Fibroblast of the aortic adventitia (primary cell): ENCODE data around the gene PPDPF. TPM values are rescaled to one million over a fixed set of nuclear protein-coding genes. Genes with fewer than 3 reads are reported as not detected.
"Not testable (repeated sequence)": the region's sequence is repeated elsewhere in the genome, so short reads cannot be mapped to it uniquely, and the experiment has no call there.

Experiments used
- DNase-seq: peaks from one replicate; pipeline ENCODE4 v3.0.0-alpha.2; 2010; ENCODE audit warnings: low read depth
- H3K4me3 ChIP-seq: 2 replicates; pipeline ENCODE4 v1.5.1; 2011; ENCODE audit warnings: low read depth, mild to moderate bottlenecking, control low read depth, low read length, moderate library complexity
- CTCF ChIP-seq: IDR thresholded peaks from 2 replicates; pipeline ENCODE4 v1.5.1; 2011; ENCODE audit warnings: mild to moderate bottlenecking, low read length, control low read depth, inconsistent platforms; ENCODE audit not compliant: insufficient read depth
- total RNA-seq: library from RNA; depleted of rRNA; stranded (reverse); fragments of >200 nt; gene quantifications from 2 replicates; pipeline ENCODE4 v1.2.3, GENCODE V29; 2012; ENCODE audit warnings: low replicate concordance

PPDPF gene
- total RNA-seq, 1 donor, result 97.0 TPM

- no peak for TF ChIP-seq CTCF
- H3K4me3 ChIP-seq, result no peak overlapping the region
- DNase-seq, result no peak
These were observed 49.9 kb downstream of the PPDPF start for GRCh38 chr20:63570281-63571086.

GRCh38 chr20:63571087-63571478 is 50.5 kb downstream of the PPDPF start:
- H3K4me3 ChIP-seq, DNase-seq: not testable (repeated sequence)

Other genes with a start within 250 kb of the PPDPF start
- gene ARFGAP1, start 248.0 kb upstream of the PPDPF start, total RNA-seq, result 45.5 and 58.3 TPM in 2 replicates
- not detected in 2 replicates for gene COL20A1, start 227.6 kb upstream of the PPDPF start, total RNA-seq
- gene CHRNA4, start 159.4 kb upstream of the PPDPF start, total RNA-seq, result not detected in 2 replicates
- not detected in 2 replicates for gene KCNQ2, start 48.1 kb upstream of the PPDPF start, total RNA-seq
- gene EEF1A2, start 21.7 kb upstream of the PPDPF start, total RNA-seq, result 0.18 TPM in 1 of 2 replicates, not detected in the other
- gene PTK6, start 16.6 kb downstream of the PPDPF start, total RNA-seq, result not detected in 2 replicates
- gene SRMS, start 27.0 kb downstream of the PPDPF start, total RNA-seq, result not detected in 2 replicates
- 0.25 and 0.45 TPM in 2 replicates for gene FNDC11, start 33.4 kb downstream of the PPDPF start, total RNA-seq
- gene HELZ2, start 53.5 kb downstream of the PPDPF start, total RNA-seq, result 20.9 and 27.0 TPM in 2 replicates
- 3.4 and 7.4 TPM in 2 replicates for gene GMEB2, start 106.3 kb downstream of the PPDPF start, total RNA-seq
- 9.3 and 12.1 TPM in 2 replicates for gene STMN3, start 132.7 kb downstream of the PPDPF start, total RNA-seq
- 17.3 and 23.4 TPM in 2 replicates for gene RTEL1, start 137.5 kb downstream of the PPDPF start, total RNA-seq
- gene TNFRSF6B, start 175.9 kb downstream of the PPDPF start, total RNA-seq, result 0.36 TPM in 1 of 2 replicates, not detected in the other
- 25.7 and 30.6 TPM in 2 replicates for gene ARFRP1, start 187.2 kb downstream of the PPDPF start, total RNA-seq
- 11.8 and 15.8 TPM in 2 replicates for gene ZGPAT, start 187.3 kb downstream of the PPDPF start, total RNA-seq
- gene LIME1, start 215.9 kb downstream of the PPDPF start, total RNA-seq, result 1.7 and 2.1 TPM in 2 replicates
- 31.9 and 39.2 TPM in 2 replicates for gene SLC2A4RG, start 219.0 kb downstream of the PPDPF start, total RNA-seq